Left cardiac atrium (tissue), 4 donors: ENCODE results near the gene TAGLN2. TPM values are rescaled to one million over a fixed set of nuclear protein-coding genes. Genes with fewer than 3 reads are reported as not detected.
A peak's percentile ranks its signal among the peaks of the same experiment; 100 is the strongest.

Experiments
- ATAC-seq, 2 donors: fragments of 200-7000 bp; cut with Tn5 transposase; one replicate each; pipeline ENCODE4 v1.9.1; 2020; ENCODE audit warnings: mild to moderate bottlenecking in 2 of 2, moderate library complexity in 2 of 2
- DNase-seq: peaks from one replicate; pipeline ENCODE4 v3.0.0-alpha.2; 2020
- intact Hi-C, 2 donors: fragments of 100-400 bp; cut with DNase I; formaldehyde crosslinking; loops; one replicate each; pipeline versions ENCODE4 v1.14.1 to v1.15.1; 2022 to 2023
- total RNA-seq, 2 donors: library from RNA; stranded (reverse); fragmentation: NEBNext Ultra II Directional; extraction: Animal tissue kit (Norgen Biotek cat#: 25700); gene quantifications; one replicate each; pipeline ENCODE4 v1.2.1, GENCODE V29; 2021
- donor health status: DM: no; HTN: yes; CAD: no.
- donor health status: DM: no; HTN: yes; CAD: no; lungs with severe emphysema.
- donor health status: DM: yes; HTN: yes; CAD: no.
- donor health status: Dilated cardiomyopathy.

TAGLN2 gene
- total RNA-seq, 2 donors from 2014 or later: 201 to 276 TPM

DNA sequence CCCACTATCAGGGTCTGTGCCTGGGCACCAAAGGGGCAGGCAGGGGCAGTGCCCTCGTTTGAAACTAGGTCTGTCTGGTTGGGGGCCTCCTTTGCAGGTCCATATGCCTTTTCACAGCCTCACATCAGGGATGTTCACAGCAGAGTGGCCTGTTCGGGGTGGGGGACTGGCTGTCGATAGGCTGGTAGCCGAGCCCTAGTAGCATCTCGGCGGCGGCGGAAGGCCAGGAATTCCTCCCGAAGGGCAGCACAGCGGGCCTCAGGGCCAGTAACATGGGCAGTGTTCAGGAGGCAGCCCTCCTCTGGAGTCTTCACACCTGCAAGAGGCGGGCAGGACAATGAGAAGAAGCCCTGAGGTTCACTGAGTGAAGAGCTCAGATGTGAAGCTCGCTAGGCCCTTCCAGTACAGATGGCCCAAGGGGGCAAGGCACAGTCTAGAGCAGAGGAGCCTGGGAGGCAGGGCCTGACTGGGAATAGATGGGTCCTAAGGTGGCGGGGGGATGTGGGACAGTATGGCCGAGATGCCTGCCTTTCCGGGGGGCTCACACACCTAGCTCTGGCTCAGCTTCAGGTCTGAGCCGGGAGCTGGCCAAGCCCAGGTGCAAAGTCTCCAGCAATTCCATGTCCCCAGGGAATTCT, 2.0 kb upstream of the TAGLN2 start:
- DNase-seq (peak; percentile 11), ATAC-seq (no peak)
- intact Hi-C loops: no loop called here

DNA sequence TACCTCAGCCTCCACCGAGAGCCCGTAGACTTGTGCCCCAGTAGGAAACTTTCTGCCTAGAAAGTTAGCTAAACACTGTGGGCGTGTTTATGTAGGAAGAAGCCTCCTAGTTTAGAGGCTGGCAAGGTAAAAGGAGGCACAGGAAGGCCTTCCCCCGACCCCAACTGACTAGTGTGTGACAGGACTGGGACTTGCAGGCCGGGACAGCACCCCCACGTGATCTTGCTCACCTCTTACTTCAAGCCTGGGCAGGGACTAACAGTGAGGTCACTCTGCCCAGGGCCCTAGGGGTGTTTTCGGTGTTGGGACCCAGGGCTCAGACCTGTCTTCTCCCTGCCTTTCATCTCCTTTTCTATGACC, 392 bp upstream of the TAGLN2 start:
- intact Hi-C loops: no loop called here
- DNase-seq (peak; percentile 46), ATAC-seq (no peak)

DNA sequence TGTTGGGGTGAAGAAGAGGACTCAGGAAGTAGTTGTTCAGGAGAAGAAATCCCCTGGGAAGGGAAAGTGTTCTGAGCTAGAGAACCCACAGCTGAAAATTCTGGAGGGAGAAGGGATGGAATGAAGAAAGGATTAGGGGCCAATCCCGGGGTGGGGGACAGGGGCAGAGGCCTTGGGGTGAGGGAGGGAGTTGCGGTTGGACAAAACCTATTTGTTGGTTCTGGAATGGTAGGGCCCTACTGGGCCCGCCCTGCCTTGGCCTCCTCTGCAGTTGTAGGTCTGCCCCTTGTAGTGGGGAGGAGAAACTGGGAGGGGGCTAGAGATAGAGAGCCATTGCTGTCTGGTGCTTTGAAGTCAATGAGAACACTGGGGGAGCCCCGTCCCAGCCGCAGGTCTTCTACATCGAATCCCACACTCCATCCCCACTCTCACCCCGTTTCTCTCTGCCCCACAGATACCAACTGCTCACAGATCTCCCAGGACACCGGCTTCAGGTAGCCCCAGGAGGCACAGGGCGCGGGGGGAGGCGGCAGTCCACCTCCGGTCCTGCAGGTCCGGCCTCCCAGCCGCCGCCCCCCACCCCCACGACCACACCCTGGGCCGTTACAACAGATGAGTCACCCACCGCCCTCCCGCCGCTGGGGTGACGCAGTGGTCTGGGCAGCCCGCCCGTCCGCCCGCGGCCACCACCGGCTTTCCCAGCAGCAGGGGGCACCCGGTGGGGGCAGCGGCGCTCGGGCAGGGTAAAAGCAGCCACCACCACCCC, 1.1 kb downstream of the TAGLN2 start:
- intact Hi-C loops: no loop called here
- DNase-seq (peak; percentile 95), ATAC-seq (peak; percentile 71 to 76)

DNA sequence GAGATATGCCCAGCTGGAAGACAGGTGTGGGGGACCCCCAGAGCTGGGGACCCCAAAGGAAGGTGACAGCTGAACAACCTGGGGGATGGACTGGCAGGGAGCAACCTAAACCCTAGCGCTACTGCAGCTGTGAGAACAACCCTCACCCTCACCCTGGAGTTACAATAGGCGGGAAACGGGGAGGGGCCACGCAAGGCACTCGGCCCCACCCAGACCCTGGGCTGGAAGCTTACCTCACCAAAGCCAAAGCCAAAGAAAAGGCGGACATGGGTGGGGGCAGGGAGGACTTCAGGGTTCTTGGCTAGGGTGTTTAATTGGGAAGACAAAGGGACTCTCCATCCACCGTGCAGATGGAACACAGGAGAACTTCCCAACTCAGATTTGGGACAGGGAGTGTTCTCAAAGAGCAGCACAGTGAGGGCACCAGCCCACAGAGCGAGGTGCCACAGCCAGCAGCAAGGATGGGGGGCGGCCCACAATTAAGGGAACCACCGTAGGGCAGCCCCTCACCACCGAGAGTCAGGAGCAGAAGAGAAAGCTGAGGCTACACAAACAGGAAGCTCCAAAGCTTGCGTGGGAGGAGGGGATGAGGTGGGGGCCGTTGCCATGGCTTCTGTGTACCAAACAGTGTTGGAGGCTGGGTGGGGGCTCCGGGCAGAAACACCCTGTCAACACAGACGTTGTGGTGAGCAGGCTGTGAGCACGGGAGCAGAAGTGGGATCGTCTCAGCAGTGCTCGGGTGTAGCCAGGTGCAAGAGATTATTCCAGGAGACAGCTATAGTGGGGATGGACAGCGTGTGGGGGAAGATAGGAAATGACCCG, 1.9 kb downstream of the TAGLN2 start:
- DNase-seq: peak; percentile 92
- intact Hi-C loops: no loop called here
- ATAC-seq: peak; percentile 35 to 61

DNA sequence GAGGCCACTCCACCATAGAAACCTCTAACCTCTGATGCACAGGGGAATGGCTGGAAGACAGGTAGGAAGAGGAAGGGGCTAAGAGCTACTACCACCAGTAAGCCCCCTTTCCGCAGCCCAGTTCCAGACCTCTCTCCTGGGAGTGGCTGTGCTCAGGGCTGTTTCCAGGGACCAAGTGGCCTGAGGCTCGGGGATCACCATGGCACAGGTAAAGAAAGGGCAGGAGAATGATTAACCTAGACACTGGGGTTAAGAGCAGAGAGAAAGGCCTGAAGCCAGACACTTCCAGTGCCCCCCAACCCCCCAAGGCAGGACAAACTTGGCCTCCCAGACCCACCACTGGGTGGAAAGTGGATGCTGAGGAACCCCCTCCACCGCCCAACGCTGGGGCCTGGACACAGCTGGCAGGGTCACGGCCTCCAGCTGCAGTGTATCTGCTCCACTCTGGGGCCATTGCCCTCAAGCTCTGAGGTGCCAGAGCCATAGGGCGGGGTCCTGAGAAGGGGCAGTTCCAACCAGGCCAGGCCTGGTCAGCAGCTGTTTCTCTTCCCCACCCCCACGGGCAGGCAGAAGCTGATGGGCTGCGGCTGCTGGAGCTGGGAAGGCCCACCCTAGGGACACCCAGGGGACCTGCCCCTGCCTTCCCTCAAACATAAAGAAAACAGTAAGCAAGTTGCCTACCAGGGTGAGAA, 2.6 kb downstream of the TAGLN2 start:
- DNase-seq: peak; percentile 83
- ATAC-seq: peak; percentile 10 to 12
- intact Hi-C loops: no loop called here

DNA sequence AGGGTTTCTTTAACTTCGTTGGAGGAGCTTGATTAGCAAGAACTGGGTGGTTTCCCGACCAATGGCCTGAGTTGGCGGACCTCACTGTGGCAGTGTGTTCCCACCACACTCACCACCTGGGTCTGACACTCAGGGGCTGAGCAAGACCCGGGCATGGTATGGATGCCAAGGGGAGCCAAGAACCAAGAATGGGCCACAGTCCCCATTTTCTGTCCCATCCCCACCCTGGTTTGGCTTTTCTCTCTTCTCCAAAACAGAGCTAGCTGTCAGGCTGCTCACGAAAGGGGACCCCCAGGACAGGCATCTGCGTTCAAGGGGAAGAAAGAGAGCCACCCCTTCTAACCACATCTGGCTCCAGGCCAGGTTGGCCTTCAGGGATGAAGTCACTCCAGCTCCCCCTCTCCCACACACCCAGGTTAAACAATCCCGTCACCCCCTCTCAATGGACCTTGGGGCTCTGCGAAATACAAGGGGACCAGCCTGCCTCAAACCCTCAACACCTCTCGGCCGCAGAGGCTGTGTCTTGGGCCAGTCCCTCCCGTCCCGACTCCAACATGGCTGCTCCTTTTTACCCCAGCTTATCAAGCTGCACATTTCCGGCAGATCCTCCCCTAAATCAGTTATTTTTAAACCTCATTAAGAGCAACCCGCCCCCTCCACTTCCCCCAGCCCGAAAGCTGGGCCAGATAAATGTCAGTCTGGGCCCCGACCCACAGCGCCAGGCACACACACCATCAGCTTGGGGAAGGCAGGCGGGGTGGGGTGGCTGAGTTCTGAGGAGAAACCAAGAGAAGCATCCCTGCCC, 3.4 kb downstream of the TAGLN2 start:
- intact Hi-C loops: no loop called here
- DNase-seq: peak; percentile 58
- ATAC-seq: no peak

DNA sequence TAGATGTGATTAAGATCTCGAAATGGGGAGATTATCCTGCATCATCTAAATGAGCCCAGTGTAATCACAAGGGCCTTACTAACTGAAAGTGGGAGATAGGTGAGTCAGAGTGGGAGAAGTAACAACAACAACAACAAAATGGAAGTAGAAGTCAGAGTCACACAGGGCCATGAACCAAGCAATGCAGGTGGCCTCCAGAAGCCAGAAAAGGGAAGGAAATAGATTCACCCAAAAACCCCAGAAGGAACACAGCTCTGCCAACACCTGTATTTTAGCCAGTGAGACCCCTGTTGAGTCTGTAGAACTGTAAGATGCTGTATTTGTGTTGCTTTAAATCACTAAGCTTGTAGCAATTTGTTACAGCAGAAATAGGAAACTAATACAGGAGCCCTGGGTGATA, 4.1 kb downstream of the TAGLN2 start:
- ATAC-seq (no peak), DNase-seq (no peak)
- intact Hi-C loops: no loop called here

DNA sequence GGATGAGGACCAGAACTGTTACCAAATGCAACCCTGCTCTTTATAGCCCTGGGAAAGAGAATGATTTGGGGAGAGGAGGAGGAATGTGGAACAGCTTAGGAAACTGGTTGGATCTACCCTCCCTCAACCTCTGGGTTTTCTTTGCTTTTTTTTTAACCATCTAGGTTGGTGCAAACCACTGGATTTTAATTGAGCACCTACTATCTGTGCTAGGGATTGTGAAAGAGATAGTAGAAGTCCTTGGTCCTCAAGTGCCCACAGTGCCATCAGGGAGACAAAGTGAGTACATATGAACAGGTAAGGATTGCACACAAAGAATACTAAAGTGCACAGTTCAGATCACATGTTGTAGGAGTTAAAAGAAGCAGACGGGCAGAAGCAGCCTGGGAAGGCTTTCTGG, 4.7 kb downstream of the TAGLN2 start:
- no peak for ATAC-seq
- no peak for DNase-seq
- intact Hi-C loops: no loop called here

DNA sequence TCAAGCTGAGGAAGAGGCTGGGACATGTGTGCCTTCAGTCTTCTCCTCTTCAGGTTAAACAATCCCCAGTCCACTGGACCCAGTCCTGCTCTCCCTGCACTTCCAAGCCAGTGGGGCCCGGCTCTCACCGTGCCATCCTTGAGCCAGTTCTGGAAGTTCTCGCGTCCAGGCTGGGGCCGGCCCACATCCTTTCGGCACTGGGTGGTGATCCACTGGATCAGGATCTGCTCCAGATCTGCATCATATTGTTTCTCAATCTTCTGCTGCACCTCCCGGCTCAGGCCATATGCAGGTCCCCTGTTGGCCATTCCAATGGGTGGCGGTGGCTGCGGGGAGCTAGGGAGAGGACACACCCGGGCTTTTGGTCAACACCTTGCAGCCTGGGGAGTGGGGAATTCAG, 5.1 kb downstream of the TAGLN2 start:
- DNase-seq (no peak), ATAC-seq (no peak)
- intact Hi-C loops: no loop called here

DNA sequence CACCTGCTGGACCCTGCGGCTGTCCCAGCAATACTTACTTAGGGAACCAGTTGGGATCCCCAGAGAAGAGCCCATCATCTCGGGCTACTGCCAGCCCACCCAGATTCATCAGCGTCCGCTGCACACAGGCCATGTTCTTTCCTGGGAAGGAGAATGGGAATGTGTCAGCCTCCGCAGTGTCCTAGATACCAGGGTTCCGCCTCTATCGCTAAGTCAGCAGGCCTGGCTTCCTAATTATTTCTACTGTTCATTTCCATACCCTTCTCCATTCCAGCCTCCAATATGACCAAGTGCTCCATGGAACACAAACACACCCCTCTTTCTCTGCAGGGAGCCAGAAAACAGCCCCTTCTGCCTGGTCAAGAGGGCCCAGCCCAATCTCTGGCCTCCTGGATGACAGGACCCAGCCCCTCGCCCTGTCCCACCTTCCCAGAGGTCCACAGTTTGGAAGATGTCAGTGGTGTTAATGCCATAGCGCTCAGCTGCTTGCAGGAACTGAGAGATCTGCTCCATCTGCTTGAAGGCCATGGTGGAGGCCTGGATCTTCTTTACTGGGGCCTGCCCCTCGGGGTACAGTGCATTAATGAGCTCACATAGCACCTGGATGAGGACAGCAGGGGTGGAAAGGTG, 6.0 kb downstream of the TAGLN2 start:
- ATAC-seq (no peak), DNase-seq (peak; percentile 3)
- intact Hi-C loops: no loop called here

DNA sequence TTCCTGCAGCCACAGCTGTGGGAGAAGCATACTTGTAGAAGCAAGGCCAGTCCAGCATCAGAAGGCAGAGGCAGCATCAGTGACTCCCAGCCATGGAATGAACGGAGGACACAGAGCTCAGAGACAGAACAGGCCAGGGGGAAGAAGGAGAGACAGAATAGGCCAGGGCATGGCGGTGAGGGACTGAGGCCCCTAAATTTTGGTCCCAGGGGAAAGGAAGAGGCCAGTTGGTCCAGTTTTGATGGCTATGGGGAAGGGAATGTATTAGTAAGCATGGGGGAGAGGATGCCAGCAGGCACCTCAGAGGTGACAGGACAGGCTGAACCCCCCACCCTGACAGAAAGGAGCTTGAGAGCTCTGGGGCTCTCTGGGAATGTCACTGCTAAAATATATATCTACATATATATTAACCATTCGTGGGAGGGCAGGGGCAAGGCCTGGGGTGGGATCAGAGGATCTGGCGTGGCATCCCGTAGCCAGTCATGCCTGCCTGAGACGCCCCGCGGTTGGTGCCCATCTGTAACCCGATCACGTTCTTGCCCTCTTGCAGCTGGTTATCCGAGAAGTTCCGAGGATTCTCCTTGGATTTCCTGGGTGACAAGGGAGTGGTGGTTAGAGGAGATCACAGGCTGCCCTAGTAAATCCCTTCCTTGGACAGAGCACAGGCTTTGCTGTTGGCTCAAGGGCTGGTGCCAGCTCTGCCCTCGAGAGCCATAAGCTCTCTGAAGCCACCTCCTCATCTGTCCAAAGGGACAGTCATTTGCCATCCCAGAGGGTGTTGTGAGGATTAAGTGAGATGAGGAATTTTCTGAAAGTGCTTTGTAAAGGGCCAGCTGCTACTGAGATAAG, 6.7 kb downstream of the TAGLN2 start:
- DNase-seq (peak; percentile 15), ATAC-seq (no peak)
- intact Hi-C loops: no loop called here

DNA sequence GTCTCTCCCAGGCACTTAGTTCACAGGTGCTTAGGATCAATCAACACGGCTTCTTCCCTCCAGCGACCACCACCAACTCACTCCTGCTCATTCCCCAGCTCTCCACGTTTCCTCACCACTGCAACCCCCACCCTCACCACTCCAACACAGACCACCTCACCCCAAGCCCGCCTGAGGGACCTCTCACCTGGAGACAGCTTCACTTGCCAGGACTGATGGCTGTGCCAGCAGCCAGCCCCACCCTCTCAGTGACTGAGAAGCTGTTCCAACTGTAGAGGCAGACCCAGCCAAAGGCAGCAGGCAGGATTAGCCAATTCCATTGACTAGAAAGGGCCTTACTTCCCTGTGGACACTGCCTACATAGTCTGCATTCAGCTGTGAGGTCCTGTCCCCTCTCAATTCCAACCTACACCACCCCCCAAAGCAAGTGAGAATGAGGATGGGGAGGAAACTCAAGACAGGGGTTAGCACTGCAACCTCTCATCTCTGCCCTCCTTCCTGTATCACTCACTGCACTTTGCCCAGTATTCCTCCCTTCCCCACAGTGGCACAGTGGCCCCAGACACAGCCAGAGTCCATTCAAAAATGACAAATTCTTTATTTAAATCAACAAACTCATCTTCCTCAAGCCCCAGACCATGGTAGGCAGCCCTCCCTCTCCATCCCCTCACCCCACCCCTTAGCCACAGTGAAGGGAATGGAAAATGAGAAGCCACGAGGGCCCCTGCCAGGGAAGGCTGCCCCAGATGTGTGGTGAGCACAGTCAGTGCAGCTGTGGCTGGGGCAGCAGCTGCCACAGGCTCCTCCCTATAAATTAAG, 7.6 kb downstream of the TAGLN2 start:
- no peak for ATAC-seq
- peak; percentile 33 for DNase-seq
- intact Hi-C loops: no loop called here

DNA sequence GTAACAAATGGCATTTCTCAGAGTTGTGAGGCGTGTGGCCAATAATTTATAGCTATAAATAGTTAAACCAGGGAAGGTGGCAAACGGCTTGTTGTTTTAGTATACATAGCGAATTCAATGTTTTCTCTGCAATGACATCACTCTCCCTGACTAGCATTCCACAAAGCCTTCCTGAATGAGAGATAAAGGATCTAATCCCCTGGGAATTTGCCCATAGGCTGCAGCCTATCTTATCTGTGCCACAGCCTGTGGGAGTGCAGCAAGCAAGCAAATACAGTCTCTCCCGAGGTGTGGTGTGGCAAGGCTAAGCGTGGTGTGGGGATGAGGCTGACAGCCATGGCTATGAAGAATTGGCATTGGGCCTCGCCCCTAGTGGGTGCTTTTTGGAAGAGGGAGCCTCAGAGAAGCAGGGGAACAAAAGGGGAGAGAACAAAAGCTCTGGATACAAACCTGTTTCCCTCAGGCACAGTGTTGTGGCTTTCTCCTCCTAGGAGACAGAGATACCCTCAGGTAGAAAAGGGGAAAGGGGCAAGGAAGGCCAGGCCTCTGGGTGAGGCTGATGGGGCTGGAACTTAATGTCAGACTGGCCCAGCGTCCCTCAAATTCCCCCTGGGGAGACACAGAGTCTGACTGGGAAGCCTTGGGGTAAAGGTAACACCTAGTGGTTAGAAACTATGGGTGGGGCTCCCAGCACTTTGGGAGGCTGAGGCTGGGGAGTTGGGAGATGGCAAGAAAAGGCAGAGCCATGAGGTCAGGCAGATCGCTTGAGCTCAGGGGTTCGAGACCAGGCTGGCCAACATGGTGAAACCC, 8.9 kb downstream of the TAGLN2 start:
- intact Hi-C loops: no loop called here
- ATAC-seq (peak; percentile 54 to 60), DNase-seq (peak; percentile 43)

DNA sequence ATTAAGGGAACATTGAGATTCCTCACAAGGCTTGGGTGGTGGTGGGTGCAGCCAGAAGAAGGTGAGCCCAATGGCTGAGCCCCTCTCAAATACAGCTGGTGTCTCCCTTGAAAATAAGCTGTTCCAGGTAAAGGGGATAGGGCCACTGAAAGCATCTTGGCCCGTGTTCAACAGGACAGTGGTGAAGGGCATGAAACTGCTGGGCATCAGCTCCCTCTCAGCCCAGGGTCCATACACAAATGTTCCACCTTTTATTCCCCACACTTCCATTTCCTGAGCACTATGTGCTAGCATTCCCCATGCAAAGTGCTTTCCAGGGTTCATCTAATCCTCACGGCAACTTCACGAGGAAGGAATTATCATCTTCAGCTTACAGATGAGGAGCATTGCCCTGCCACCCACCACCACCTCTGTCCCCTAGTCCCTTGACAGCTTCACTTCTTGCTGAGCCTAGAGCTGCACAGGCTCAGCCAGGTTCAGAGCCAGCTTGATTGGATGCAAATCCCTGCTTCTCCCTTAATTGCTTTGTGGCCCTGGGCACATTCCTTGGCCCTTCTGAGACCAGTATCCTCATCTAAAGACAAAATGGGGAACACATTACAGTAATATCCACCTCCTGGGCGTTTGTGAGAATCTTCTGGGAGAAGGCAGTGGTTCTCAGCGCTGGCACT, 9.6 kb downstream of the TAGLN2 start:
- peak; percentile 17 for DNase-seq
- peak; percentile 1 to 32 for ATAC-seq
- intact Hi-C loops: no loop called here
